SK-N-SH treated with all-trans-retinoic acid at 6 μM for 48 hours (cell line): Measurements from ENCODE around the gene TIPARP.

ENCODE experiments used
- ATAC-seq: fragments of 200-7000 bp; cut with Tn5 transposase; 3 replicates; pipeline ENCODE4 v1.9.1; 2020; ENCODE audit warnings: mild to moderate bottlenecking, moderate library complexity
- ARNTL ChIP-seq: fragments of 450-650 bp; formaldehyde crosslinking; IDR thresholded peaks from 2 replicates; pipeline ENCODE4 v1.5.0; 2020; ENCODE audit warnings: low read depth, mild to moderate bottlenecking, moderate library complexity, borderline replicate concordance
- BACH2 ChIP-seq: fragments of 250-450 bp; sonication (Bioruptor Pico); IDR thresholded peaks from 2 replicates; pipeline ENCODE4 v1.9.0; 2021; ENCODE audit warnings: mild to moderate bottlenecking, borderline replicate concordance
- CSDC2 ChIP-seq: fragments of 250-450 bp; sonication (Bioruptor Pico); IDR thresholded peaks from 2 replicates; pipeline ENCODE4 v1.5.0; 2020; ENCODE audit warnings: mild to moderate bottlenecking, moderate library complexity
- ESRRG ChIP-seq: fragments of 250-450 bp; sonication (Bioruptor Pico); IDR thresholded peaks from 2 replicates; pipeline ENCODE4 v1.6.1; 2021; ENCODE audit warnings: mild to moderate bottlenecking
- GLIS3 ChIP-seq: fragments of 250-450 bp; sonication (Bioruptor Pico); IDR thresholded peaks from 2 replicates; pipeline ENCODE4 v1.5.0; 2020; ENCODE audit warnings: mild to moderate bottlenecking, moderate library complexity
- ISL1 ChIP-seq: fragments of 250-450 bp; sonication (Bioruptor Pico); IDR thresholded peaks from 2 replicates; pipeline ENCODE4 v2.1.2; 2022; ENCODE audit warnings: mild to moderate bottlenecking, moderate library complexity
- OSR1 ChIP-seq: fragments of 250-450 bp; sonication (Bioruptor Pico); IDR thresholded peaks from 2 replicates; pipeline ENCODE4 v1.8.0; 2022; ENCODE audit warnings: moderate library complexity, mild to moderate bottlenecking, inconsistent platforms
- PPARA ChIP-seq: fragments of 250-450 bp; sonication (Bioruptor Pico); IDR thresholded peaks from 2 replicates; pipeline ENCODE4 v1.5.0; 2020; ENCODE audit warnings: mild to moderate bottlenecking, borderline replicate concordance
- SNAI2 ChIP-seq: fragments of 250-450 bp; sonication (Bioruptor Pico); IDR thresholded peaks from 2 replicates; pipeline ENCODE4 v1.5.0; 2020; ENCODE audit warnings: mild to moderate bottlenecking, moderate library complexity
- TCF4 ChIP-seq: fragments of 250-450 bp; sonication (Bioruptor Pico); IDR thresholded peaks from 2 replicates; pipeline ENCODE4 v1.8.0; 2021; ENCODE audit warnings: mild to moderate bottlenecking, moderate library complexity, borderline replicate concordance
- TOX ChIP-seq: fragments of 250-450 bp; sonication (Bioruptor Pico); IDR thresholded peaks from 2 replicates; pipeline ENCODE4 v1.8.0; 2021; ENCODE audit warnings: mild to moderate bottlenecking, moderate library complexity, borderline replicate concordance
- ZC3H10 ChIP-seq: fragments of 250-450 bp; sonication (Bioruptor Pico); IDR thresholded peaks from 2 replicates; pipeline ENCODE4 v1.5.1; 2021; ENCODE audit warnings: mild to moderate bottlenecking, moderate library complexity
- ZFP3 ChIP-seq: fragments of 250-450 bp; sonication (Bioruptor Pico); IDR thresholded peaks from 2 replicates; pipeline ENCODE4 v1.5.0; 2020; ENCODE audit warnings: mild to moderate bottlenecking, moderate library complexity
- ZFP30 ChIP-seq: fragments of 450-650 bp; formaldehyde crosslinking; IDR thresholded peaks from 2 replicates; pipeline ENCODE4 v1.5.0; 2022; ENCODE audit warnings: mild to moderate bottlenecking, moderate library complexity
- ZNF565 ChIP-seq: fragments of 450-650 bp; formaldehyde crosslinking; conservative IDR thresholded peaks from 2 replicates; pipeline ENCODE4 v1.5.0; 2020; ENCODE audit warnings: low read depth, mild to moderate bottlenecking, moderate library complexity
- ZNF8 ChIP-seq: fragments of 450-650 bp; formaldehyde crosslinking; IDR thresholded peaks from 2 replicates; pipeline ENCODE4 v1.5.0; 2020; ENCODE audit warnings: mild to moderate bottlenecking, moderate library complexity
- TF ChIP-seq, protein P1 (sequence below): fragments of 250-450 bp; sonication (Bioruptor Pico); IDR thresholded peaks from 2 replicates; pipeline ENCODE4 v1.8.0; 2021; ENCODE audit warnings: low read depth, mild to moderate bottlenecking, moderate library complexity, borderline replicate concordance
- TF ChIP-seq, protein P2 (sequence below): fragments of 250-450 bp; sonication (Bioruptor Pico); IDR thresholded peaks from 2 replicates; pipeline ENCODE4 v1.5.1; 2021; ENCODE audit warnings: mild to moderate bottlenecking, moderate library complexity
- TF ChIP-seq, protein P3 (sequence below): fragments of 250-450 bp; sonication (Bioruptor Pico); IDR thresholded peaks from 2 replicates; pipeline ENCODE4 v1.8.0; 2020; ENCODE audit warnings: mild to moderate bottlenecking, moderate library complexity, borderline replicate concordance
- TF ChIP-seq, protein P4 (sequence below): fragments of 250-450 bp; sonication (Bioruptor Pico); IDR thresholded peaks from 2 replicates; pipeline ENCODE4 v1.5.1; 2020; ENCODE audit warnings: low read depth, mild to moderate bottlenecking, moderate library complexity

Gene TIPARP

DNA sequence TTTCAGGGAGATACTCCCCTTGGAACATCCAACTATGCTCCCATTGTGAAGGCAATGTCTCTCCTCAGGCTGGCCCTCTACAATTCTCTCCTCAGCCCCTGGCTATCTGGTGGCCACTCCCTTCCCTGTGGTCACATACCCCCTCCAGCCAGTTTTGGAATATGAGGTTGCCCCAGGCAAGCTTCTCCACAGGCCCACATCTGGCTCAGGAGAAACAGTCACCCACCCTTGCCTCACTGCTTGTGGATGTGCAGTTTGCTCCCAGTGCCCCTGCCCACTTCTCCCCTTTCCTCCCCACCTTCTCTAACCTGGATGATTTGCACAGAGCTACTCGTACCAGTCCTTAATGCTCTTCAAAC lies 15.7 kb upstream of the TIPARP start:
- no peak for ATAC-seq
- TF ChIP-seq, protein P1, sequence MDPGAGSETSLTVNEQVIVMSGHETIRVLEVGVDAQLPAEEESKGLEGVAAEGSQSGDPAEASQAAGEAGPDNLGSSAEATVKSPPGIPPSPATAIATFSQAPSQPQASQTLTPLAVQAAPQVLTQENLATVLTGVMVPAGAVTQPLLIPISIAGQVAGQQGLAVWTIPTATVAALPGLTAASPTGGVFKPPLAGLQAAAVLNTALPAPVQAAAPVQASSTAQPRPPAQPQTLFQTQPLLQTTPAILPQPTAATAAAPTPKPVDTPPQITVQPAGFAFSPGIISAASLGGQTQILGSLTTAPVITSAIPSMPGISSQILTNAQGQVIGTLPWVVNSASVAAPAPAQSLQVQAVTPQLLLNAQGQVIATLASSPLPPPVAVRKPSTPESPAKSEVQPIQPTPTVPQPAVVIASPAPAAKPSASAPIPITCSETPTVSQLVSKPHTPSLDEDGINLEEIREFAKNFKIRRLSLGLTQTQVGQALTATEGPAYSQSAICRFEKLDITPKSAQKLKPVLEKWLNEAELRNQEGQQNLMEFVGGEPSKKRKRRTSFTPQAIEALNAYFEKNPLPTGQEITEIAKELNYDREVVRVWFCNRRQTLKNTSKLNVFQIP (CRISPR knock-in tag), result no peak
- TF ChIP-seq ZFP3 (no peak), TOX (CRISPR knock-in tag) (no peak), ZFP30 (CRISPR knock-in tag) (no peak), GLIS3 (CRISPR knock-in tag) (no peak), ZNF565 (CRISPR knock-in tag) (no peak), ISL1 (CRISPR knock-in tag) (no peak), OSR1 (CRISPR knock-in tag) (no peak), SNAI2 (no peak), CSDC2 (CRISPR knock-in tag) (no peak), TCF4 (no peak), ZC3H10 (CRISPR knock-in tag) (no peak), ARNTL (CRISPR knock-in tag) (no peak)
- TF ChIP-seq, protein P2, sequence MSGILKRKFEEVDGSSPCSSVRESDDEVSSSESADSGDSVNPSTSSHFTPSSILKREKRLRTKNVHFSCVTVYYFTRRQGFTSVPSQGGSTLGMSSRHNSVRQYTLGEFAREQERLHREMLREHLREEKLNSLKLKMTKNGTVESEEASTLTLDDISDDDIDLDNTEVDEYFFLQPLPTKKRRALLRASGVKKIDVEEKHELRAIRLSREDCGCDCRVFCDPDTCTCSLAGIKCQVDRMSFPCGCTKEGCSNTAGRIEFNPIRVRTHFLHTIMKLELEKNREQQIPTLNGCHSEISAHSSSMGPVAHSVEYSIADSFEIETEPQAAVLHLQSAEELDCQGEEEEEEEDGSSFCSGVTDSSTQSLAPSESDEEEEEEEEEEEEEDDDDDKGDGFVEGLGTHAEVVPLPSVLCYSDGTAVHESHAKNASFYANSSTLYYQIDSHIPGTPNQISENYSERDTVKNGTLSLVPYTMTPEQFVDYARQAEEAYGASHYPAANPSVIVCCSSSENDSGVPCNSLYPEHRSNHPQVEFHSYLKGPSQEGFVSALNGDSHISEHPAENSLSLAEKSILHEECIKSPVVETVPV (CRISPR knock-in tag), result no peak
- TF ChIP-seq, protein P3, sequence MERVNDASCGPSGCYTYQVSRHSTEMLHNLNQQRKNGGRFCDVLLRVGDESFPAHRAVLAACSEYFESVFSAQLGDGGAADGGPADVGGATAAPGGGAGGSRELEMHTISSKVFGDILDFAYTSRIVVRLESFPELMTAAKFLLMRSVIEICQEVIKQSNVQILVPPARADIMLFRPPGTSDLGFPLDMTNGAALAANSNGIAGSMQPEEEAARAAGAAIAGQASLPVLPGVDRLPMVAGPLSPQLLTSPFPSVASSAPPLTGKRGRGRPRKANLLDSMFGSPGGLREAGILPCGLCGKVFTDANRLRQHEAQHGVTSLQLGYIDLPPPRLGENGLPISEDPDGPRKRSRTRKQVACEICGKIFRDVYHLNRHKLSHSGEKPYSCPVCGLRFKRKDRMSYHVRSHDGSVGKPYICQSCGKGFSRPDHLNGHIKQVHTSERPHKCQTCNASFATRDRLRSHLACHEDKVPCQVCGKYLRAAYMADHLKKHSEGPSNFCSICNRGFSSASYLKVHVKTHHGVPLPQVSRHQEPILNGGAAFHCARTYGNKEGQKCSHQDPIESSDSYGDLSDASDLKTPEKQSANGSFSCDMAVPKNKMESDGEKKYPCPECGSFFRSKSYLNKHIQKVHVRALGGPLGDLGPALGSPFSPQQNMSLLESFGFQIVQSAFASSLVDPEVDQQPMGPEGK, result no peak
- TF ChIP-seq, all 23 proteins: peak for 0

DNA sequence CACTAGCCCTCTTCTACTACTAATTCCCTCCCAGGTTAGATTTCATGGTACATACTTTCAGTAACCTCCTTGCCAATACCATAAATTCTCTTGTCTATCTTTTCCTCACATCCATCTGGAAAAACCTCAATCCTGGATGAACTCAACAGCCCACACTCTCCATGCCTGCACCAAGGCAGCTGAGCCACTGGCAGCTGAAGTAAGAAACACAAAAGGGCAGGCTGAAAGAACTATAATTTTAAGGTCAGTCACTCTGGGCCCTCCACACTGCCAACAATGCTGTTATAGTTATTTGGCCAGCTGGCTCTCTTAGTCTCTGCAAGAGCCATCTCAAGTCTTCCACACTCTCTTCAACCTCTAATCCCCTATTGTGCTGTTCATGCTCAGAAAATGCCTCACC lies 15.1 kb upstream of the TIPARP start:
- no peak for ATAC-seq
- TF ChIP-seq ESRRG (CRISPR knock-in tag) (no peak), ZNF8 (CRISPR knock-in tag) (no peak), SNAI2 (no peak), PPARA (CRISPR knock-in tag) (no peak), ISL1 (CRISPR knock-in tag) (no peak), ZNF565 (CRISPR knock-in tag) (no peak), GLIS3 (CRISPR knock-in tag) (no peak), TCF4 (no peak), CSDC2 (CRISPR knock-in tag) (no peak), BACH2 (CRISPR knock-in tag) (no peak)
- TF ChIP-seq, protein P4, sequence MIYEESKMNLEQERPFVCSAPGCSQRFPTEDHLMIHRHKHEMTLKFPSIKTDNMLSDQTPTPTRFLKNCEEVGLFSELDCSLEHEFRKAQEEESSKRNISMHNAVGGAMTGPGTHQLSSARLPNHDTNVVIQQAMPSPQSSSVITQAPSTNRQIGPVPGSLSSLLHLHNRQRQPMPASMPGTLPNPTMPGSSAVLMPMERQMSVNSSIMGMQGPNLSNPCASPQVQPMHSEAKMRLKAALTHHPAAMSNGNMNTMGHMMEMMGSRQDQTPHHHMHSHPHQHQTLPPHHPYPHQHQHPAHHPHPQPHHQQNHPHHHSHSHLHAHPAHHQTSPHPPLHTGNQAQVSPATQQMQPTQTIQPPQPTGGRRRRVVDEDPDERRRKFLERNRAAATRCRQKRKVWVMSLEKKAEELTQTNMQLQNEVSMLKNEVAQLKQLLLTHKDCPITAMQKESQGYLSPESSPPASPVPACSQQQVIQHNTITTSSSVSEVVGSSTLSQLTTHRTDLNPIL (CRISPR knock-in tag), result no peak
- TF ChIP-seq, protein P3, result no peak
- TF ChIP-seq, protein P2 (CRISPR knock-in tag), result no peak
- TF ChIP-seq, protein P1 (CRISPR knock-in tag), result no peak
